ENCODE measurements around the gene RALY. TPM values are rescaled to one million over a fixed set of nuclear protein-coding genes. Genes with fewer than 3 reads are reported as not detected.

Gene RALY
- total RNA-seq, 1 donor, result 42.3 TPM

DNA sequence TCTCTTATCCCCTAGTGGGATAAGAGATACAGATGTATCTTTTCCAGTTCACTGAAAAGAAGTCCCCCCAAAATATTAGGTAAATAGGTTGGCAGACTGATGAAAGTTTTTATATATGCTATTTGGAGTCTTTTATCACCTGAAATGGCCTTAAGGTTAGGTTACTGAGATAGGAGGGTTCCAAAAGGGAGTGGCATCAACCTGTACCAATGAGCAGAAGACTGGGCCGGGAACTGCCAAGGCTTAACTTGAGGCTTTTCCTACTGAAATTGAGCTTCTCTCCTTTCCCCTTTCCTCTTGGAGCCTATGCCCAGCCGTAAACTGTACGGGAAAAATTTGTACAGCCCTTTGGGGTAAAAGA lies 76.3 kb downstream of the RALY start:
- H3K4me3 ChIP-seq (ENCODE audit: low read depth, low read length), result no peak overlapping the region
- TF ChIP-seq, protein P1, sequence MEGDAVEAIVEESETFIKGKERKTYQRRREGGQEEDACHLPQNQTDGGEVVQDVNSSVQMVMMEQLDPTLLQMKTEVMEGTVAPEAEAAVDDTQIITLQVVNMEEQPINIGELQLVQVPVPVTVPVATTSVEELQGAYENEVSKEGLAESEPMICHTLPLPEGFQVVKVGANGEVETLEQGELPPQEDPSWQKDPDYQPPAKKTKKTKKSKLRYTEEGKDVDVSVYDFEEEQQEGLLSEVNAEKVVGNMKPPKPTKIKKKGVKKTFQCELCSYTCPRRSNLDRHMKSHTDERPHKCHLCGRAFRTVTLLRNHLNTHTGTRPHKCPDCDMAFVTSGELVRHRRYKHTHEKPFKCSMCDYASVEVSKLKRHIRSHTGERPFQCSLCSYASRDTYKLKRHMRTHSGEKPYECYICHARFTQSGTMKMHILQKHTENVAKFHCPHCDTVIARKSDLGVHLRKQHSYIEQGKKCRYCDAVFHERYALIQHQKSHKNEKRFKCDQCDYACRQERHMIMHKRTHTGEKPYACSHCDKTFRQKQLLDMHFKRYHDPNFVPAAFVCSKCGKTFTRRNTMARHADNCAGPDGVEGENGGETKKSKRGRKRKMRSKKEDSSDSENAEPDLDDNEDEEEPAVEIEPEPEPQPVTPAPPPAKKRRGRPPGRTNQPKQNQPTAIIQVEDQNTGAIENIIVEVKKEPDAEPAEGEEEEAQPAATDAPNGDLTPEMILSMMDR (IDR thresholded peaks at IDR 0.05; ENCODE audit: insufficient read depth, low read depth, low read length), result no peak
- no peak for DNase-seq (ENCODE audit: low read depth)

DNA sequence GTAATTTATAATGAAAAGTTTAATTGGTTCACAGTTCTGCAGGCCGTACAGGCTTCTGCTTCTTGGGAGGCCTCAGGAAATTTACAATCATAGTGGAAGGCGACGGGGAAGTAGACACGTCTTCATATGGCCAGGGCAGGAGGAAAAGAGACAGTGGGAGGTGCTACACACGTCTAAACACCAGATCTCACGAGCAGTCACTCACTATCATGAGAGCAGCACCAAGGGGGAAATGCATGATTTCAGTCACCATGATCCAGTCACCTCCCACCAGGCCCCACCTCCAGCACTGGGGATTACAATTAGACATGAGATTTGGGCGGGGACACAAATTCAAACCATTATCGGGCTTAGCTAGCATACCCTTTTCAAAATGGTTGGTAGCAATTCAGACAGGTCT lies 77.1 kb downstream of the RALY start:
- no peak overlapping the region for H3K4me3 ChIP-seq (ENCODE audit: low read depth, low read length)
- TF ChIP-seq, protein P1 (IDR thresholded peaks at IDR 0.05; ENCODE audit: insufficient read depth, low read depth, low read length), result no peak
- DNase-seq (ENCODE audit: low read depth), result no peak

DNA sequence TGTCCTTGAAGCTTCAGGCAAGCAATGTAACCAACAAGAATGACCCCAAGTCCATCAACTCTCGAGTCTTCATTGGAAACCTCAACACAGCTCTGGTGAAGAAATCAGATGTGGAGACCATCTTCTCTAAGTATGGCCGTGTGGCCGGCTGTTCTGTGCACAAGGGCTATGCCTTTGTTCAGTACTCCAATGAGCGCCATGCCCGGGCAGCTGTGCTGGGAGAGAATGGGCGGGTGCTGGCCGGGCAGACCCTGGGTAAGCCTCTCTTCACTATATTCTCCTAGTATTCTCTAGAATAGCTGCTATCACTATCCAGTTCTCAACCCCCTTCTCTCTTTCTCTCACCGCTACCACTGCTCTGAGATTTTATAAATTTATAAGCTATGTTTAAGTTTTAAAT lies 78.4 kb downstream of the RALY start:
- TF ChIP-seq, protein P1 (IDR thresholded peaks at IDR 0.05; ENCODE audit: insufficient read depth, low read depth, low read length), result no peak
- H3K4me3 ChIP-seq (ENCODE audit: low read depth, low read length), result no peak overlapping the region
- no peak for DNase-seq (ENCODE audit: low read depth)

DNA sequence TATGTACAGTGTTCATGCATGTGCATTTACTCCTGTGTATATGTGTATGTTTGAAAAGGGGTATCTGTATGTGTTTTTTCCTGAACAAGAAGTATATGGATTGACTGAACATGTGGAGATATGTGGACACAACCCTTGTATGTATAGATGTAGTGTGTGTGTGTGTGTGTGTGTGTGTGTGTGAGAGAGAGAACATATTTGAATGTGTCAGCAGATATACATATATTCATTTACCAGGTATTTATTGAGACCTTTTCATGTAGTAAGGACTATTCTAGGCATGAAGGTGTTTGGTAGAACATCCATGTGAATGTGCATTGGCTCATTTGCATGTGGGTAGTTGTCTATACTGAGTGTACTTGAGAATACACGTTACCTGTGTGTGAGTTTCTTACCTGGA lies 79.1 kb downstream of the RALY start:
- no peak overlapping the region for H3K4me3 ChIP-seq (ENCODE audit: low read depth, low read length)
- DNase-seq (ENCODE audit: low read depth), result no peak
- TF ChIP-seq, protein P1 (IDR thresholded peaks at IDR 0.05; ENCODE audit: insufficient read depth, low read depth, low read length), result no peak

DNA sequence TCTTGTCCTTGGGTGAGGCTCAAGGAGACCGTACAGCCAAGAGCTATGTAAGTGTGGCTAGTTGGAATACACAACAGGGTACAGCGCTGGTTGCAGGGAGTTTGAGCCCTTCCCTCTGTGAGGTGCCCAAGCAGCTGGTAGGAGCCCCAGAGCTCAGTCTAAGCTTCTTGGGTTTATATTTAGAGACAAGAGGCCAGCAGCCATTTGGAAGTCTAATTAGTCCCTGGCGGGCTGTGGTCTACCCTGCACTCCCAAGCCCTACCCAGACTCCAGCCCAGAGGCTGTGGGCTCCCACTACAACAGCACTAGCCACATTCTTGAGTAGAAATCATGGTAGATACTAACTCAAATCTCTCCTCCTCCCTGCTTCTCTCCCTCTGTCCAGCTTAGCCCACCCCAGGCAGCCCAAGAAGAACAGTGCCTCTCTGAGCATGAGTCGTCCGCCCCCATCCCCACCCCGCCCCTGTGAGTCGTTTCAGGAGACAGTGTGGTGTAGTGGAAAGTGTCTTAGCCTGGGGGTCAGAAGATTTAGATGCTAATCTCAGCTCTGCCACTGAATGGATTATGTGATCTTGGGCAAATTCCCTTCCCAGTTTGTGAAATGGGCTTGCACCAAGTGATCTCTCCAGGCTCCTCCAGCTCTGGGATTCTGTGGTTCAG lies 80.5 kb downstream of the RALY start:
- no peak for DNase-seq (ENCODE audit: low read depth)
- H3K4me3 ChIP-seq (ENCODE audit: low read depth, low read length), result no peak overlapping the region
- TF ChIP-seq, protein P1 (IDR thresholded peaks at IDR 0.05; ENCODE audit: insufficient read depth, low read depth, low read length), result no peak

DNA sequence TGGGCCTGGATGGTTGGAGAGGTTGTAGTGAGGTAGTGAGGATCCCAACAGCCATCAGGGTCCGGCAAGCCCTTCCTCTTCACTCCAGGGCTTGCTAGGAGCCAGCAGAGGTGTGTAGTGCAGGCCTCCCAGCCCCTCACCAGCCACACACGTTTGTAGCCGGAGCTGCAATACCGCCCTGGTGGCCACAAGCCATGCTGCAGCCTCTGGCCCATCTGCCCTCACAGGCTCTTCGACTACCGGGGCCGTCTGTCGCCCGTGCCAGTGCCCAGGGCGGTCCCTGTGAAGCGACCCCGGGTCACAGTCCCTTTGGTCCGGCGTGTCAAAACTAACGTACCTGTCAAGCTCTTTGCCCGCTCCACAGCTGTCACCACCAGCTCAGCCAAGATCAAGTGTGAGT lies 81.9 kb downstream of the RALY start:
- TF ChIP-seq, protein P1 (IDR thresholded peaks at IDR 0.05; ENCODE audit: insufficient read depth, low read depth, low read length), result no peak
- no peak overlapping the region for H3K4me3 ChIP-seq (ENCODE audit: low read depth, low read length)
- DNase-seq (ENCODE audit: low read depth), result no peak

DNA sequence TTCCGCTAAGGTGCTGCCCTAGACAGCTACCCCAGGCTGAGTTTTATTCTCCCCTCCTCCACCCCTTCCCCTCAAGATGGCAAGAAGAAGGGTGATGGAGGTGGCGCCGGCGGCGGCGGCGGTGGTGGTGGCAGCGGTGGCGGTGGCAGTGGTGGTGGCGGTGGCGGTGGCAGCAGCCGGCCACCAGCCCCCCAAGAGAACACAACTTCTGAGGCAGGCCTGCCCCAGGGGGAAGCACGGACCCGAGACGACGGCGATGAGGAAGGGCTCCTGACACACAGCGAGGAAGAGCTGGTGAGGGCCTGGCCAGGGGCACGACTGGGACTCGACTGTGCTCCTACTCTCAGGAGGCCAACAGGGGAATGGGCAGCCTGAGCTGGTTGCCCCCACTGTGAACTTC lies 83.2 kb downstream of the RALY start:
- no peak overlapping the region for H3K4me3 ChIP-seq (ENCODE audit: low read depth, low read length)
- TF ChIP-seq, protein P1 (IDR thresholded peaks at IDR 0.05; ENCODE audit: insufficient read depth, low read depth, low read length), result no peak
- no peak for DNase-seq (ENCODE audit: low read depth)
